Heart left ventricle (tissue), 16 donors: ENCODE data around the gene TVP23A. TPM values are rescaled to one million over a fixed set of nuclear protein-coding genes. Genes with fewer than 3 reads are reported as not detected.

ENCODE experiments used
- ATAC-seq, 4 donors: fragments of 200-7000 bp; cut with Tn5 transposase; one replicate each; pipeline ENCODE4 v1.9.1; 2020 to 2022; ENCODE audit warnings: moderate library complexity in 4 of 4, mild to moderate bottlenecking in 3 of 4, moderate number of reproducible peaks in 1 of 4
- DNase-seq, 5 donors: peaks; one replicate each; pipeline ENCODE4 v3.0.0-alpha.2; 2020
- H3K27ac ChIP-seq, 12 donors: fragments of 200-600 bp; sonication (generic) in 4 of 12; one replicate each; pipeline versions ENCODE4 v1.5.0 to v1.8.0; 2016 to 2022; ENCODE audit warnings: mild to moderate bottlenecking in 2 of 12
- H3K27me3 ChIP-seq, 9 donors: fragments of 200-600 bp; sonication (generic) in 2 of 9; one replicate each; pipeline versions ENCODE4 v1.5.1 to v1.8.0; 2016 to 2022; ENCODE audit warnings: mild to moderate bottlenecking in 3 of 9
- H3K36me3 ChIP-seq, 9 donors: fragments of 200-600 bp; sonication (generic) in 2 of 9; one replicate each; pipeline versions ENCODE4 v1.5.0 to v1.8.0; 2018 to 2022; ENCODE audit warnings: mild to moderate bottlenecking in 2 of 9
- H3K4me1 ChIP-seq, 12 donors: fragments of 200-600 bp; sonication (generic) in 4 of 12; one replicate each; pipeline versions ENCODE4 v1.5.0 to v1.8.0; 2016 to 2022; ENCODE audit warnings: mild to moderate bottlenecking in 3 of 12
- H3K4me3 ChIP-seq, 12 donors: fragments of 200-600 bp; sonication (generic) in 4 of 12; one replicate each; pipeline versions ENCODE4 v1.5.0 to v1.8.0; 2017 to 2022; ENCODE audit warnings: mild to moderate bottlenecking in 9 of 12, moderate library complexity in 4 of 12
- H3K9me3 ChIP-seq, 12 donors: fragments of 200-600 bp; sonication (generic) in 4 of 12; one replicate each; pipeline versions ENCODE4 v1.5.0 to v1.8.0; 2016 to 2022; ENCODE audit warnings: mild to moderate bottlenecking in 1 of 12
- CTCF ChIP-seq, 12 donors: fragments of 200-600 bp; sonication (generic) in 4 of 12; IDR thresholded peaks; one replicate each; pipeline versions ENCODE4 v1.5.0 to v1.8.0; 2018 to 2022; ENCODE audit warnings: antibody characterized with exemption in 12 of 12, mild to moderate bottlenecking in 5 of 12
- POLR2A ChIP-seq, 2 donors: fragments of 450-650 bp; IDR thresholded peaks; one replicate each; pipeline ENCODE4 v1.6.1; 2017; ENCODE audit warnings: antibody characterized with exemption in 2 of 2, mild to moderate bottlenecking in 2 of 2, moderate library complexity in 2 of 2
- WGBS, 4 donors: extraction: QIAGEN DNeasy Blood & Tissue Kit in 2 of 4; methylation state at CpG; one replicate each; pipeline versions ENCODE4 v1.1.5 to v1.1.7; 2013 to 2018; 5-methylcytosine and 5-hydroxymethylcytosine counted together
- intact Hi-C, 10 donors: fragments of 100-400 bp; cut with DNase I; formaldehyde crosslinking; loops; one replicate each; pipeline versions ENCODE4 v1.11.1 to v1.14.2; 2022
- polyA plus RNA-seq, 2 donors: library from polyadenylated mRNA; stranded (reverse); fragments of 200-250 nt; gene quantifications; one replicate each; pipeline ENCODE4 v1.2.3, GENCODE V29; 2013
- total RNA-seq, 9 donors: library from RNA; depleted of rRNA in 2 of 9; stranded (reverse); fragments of >200 nt in 2 of 9; fragmentation: NEBNext Ultra II Directional in 3 of 9; extraction: Animal tissue kit (Norgen Biotek cat#: 25700) in 3 of 9; gene quantifications; one replicate each; pipeline versions ENCODE4 v1.1.0 to v1.2.4, GENCODE V29; 2016 to 2023
- donor health status: ischemic (EF 13 %, LVEDD 7.1; RV severe dilation, severe dysfunction).
- donor health status: healthy with polysubstance abuse.
- donor health status: DM: no; HTN: yes; CAD: no.
- donor health status: DM: no; HTN: no; CAD: no.
- donor health status: ischemic (EF 25% LVEDD 6.9; RV normal size, moderate dysfunction).
- donor health status: ischemic (EF 25% LVEDD 5.7; RV mildly dilated, moderate dysfunction).
- donor health status: healthy.
- donor health status: DM: yes; HTN: yes; CAD: no.
- donor health status: ischemic (EF 35%, LVEDD 5.7; RV mildly dilated, moderate dysfunction).
- donor health status: nonischemic (EF 11% LVEDD 7.7; RV severe dilation, severe dysfunction).
- donor health status: DM: yes; HTN: yes; CAD: no.
- donor health status: PGD.
- donor health status: ischemic (EF 29% LVEDD 5.4; RV normal size, mild dysfunction).
- donor health status: nonischemic (EF 23%, LVEDD 6.1; RV moderate dilation, normal function).

The TVP23A gene
- total and polyA plus RNA-seq, 11 donors = 0.08 to 0.95 (median 0.30) TPM; not detected in 4

DNA sequence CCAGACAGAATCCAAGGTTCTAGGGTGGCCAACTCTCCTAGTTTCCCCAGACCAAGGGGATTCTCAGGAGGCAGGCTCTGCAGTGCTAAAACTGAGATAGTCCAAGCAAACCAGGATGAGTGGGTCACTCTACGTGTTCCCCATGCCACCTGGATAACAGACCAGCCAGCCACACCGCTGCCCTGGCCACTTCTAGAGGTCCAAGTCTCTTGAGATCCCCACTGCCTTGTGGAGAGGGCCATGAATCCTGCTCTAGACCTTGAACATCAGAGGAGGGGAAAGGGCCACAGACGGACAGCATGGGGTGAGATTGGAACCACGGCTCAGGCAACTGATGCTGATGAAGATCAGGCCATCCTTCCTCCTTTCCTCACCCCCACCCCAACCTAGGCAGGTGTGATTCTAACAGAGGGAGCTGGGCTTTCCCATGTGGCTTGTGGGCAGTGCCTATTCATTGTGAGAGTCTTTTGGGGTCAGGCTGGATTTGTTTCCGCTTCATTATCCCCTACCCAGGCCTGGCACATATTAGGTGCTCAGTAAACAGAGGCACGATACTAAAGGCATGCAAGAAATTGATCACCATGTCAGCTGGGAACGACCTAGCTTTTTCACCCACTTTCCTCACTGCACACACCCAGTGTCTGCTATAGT lies 16.8 kb upstream of the TVP23A start:
- WGBS, 4 donors = 90 to 93% (median 92%) methylated on average over 5 to 7 of the region's 7 CpGs
- intact Hi-C loops = loop anchor here in 2 of 10 donors (5.0 to 10.0 kb wide), 2 partner anchors 79 to 323 kb away; no protein-coding TSS in a partner anchor

DNA sequence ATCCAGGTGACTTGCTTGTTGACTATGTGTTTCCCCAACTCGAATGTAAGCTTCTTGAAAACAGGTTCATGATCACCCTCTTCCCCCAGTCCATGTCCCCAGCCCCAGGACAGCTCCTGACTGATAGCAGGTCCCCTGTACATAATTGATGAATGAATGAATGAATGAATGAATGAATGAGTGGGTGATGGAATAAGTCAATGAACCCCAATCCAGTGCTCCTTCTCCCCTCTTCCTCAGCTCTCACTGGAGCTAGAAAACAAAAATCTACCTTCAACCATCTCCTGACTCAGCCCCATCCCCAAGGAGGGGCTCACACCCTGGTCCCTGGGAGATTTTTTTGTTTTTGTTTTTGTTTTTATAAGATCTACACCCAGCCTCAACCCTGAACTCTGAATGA lies 16.2 kb upstream of the TVP23A start:
- Histone ChIP-seq H3K27me3 (no peaks in the 10 kb centered on the region), H3K36me3 (no peaks in the 10 kb centered on the region), H3K4me1 (peaks cover 0 to 18% (median 3%) of the 10 kb centered on the region in 12 donors), H3K4me3 (no peak overlapping the region), H3K9me3 (no peaks in the 10 kb centered on the region), H3K27ac (no peak overlapping the region)
- DNase-seq (no peak), ATAC-seq (no peak)
- TF ChIP-seq CTCF (IDR thresholded peaks at IDR 0.05) (no peak), POLR2A (IDR thresholded peaks at IDR 0.05) (no peak)
- 77 to 94% (median 84%) methylated on average over 1 of the region's 1 CpG for WGBS, 4 donors
- intact Hi-C loops = loop anchor here in 5 of 10 donors (5.0 to 10.0 kb wide), 6 partner anchors 33 to 322 kb away; partner anchors contain the start of gene NUBP1 (in 1 of the 5)

More for the DNA sequence above, 16.8 kb upstream of the TVP23A start:
- no peak overlapping the region for H3K27ac ChIP-seq
- no peak for TF ChIP-seq CTCF (IDR thresholded peaks at IDR 0.05)
- no peak for TF ChIP-seq POLR2A (IDR thresholded peaks at IDR 0.05)
- no peaks in the 10 kb centered on the region for H3K36me3 ChIP-seq
- no peak overlapping the region for H3K4me3 ChIP-seq
- H3K27me3 ChIP-seq = no peaks in the 10 kb centered on the region
- H3K9me3 ChIP-seq = no peaks in the 10 kb centered on the region
- peaks cover 0 to 13% (median 3%) of the 10 kb centered on the region in 12 donors for H3K4me1 ChIP-seq
- DNase-seq = no peak
- ATAC-seq = no peak

DNA sequence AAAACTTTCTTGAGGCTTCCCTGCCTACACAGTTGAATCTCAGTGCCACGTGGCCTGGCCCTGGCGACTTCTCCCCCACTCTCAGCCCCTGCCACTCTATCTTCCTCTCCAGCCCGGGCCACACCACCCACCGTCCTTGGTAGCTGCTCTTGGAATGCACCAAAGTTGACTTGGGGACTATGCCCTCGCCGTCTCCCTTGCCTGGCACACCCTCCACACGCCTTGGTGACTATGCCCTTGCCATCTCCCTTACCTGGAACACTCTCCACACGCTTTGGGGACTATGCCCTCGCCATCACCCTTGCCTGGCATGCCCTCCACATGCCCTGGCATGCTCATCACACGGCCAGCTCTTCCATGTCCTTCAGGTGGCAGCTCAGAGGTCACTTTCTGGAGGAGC lies 15.5 kb upstream of the TVP23A start:
- no peak for ATAC-seq
- TF ChIP-seq POLR2A (IDR thresholded peaks at IDR 0.05) (no peak), CTCF (IDR thresholded peaks at IDR 0.05) (no peak)

DNA sequence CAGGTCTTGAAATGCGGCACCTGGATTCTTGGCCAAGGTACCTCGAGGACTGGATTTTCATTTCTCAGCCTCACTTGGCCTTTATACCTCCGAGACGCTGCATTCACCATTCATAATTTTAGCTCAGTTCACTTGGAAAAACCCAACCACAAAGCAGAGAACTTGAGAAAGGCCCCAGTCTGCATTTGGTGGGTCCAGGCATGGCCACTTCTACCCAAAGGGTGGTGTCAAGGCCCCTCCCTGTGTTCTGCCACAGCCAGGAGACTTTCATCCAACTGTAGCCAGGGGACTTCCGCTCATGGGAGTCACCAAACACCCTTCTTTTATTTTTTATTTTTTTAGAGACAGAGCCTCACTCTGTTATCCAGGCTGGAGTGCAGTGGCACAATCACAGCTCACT lies 14.7 kb upstream of the TVP23A start:
- no peak overlapping the region for H3K4me3 ChIP-seq
- DNase-seq = no peak
- no peak overlapping the region for H3K27ac ChIP-seq
- intact Hi-C loops = loop anchor here in 5 of 10 donors (2.0 to 10.0 kb wide), 6 partner anchors 34 to 91 kb away; partner anchors contain the start of gene NUBP1 (in 1 of the 5)
- WGBS, 4 donors = 78 to 100% (median 95%) methylated on average over 5 of the region's 5 CpGs
- peaks cover 2 to 33% (median 16%) of the 10 kb centered on the region in 12 donors for H3K4me1 ChIP-seq
- H3K27me3 ChIP-seq = no peaks in the 10 kb centered on the region
- TF ChIP-seq POLR2A (IDR thresholded peaks at IDR 0.05) = no peak
- no peak for TF ChIP-seq CTCF (IDR thresholded peaks at IDR 0.05)
- H3K9me3 ChIP-seq = no peaks in the 10 kb centered on the region
- H3K36me3 ChIP-seq = no peaks in the 10 kb centered on the region
- ATAC-seq = no peak

More for the DNA sequence above, 15.5 kb upstream of the TVP23A start:
- intact Hi-C loops = loop anchor here in 4 of 10 donors (5.0 to 10.0 kb wide), 5 partner anchors 33 to 92 kb away; partner anchors contain the start of gene NUBP1 (in 1 of the 4)
- Histone ChIP-seq H3K27ac (no peak overlapping the region), H3K27me3 (no peaks in the 10 kb centered on the region), H3K36me3 (no peaks in the 10 kb centered on the region), H3K4me3 (no peak overlapping the region), H3K4me1 (peaks cover 0 to 24% (median 8%) of the 10 kb centered on the region in 12 donors), H3K9me3 (no peaks in the 10 kb centered on the region)
- WGBS, 4 donors = 89 to 94% (median 90%) methylated on average over 10 of the region's 10 CpGs
- no peak for DNase-seq
